CD14-positive monocyte (primary cell): ENCODE data around the gene AAR2. TPM values are rescaled to one million over a fixed set of nuclear protein-coding genes. Genes with fewer than 3 reads are reported as not detected.
A peak's percentile ranks its signal among the peaks of the same experiment; 100 is the strongest.

Experiments
- DNase-seq, 3 donors: peaks; one replicate each; pipeline ENCODE4 v3.0.0-alpha.2; 2011 to 2022
- H2AFZ ChIP-seq: 2 replicates; pipeline ENCODE4 v1.6.0; 2012; ENCODE audit warnings: mild to moderate bottlenecking, low read depth, low read length, inconsistent platforms; ENCODE audit not compliant: insufficient read depth, poor library complexity, severe bottlenecking
- H3K27ac ChIP-seq, 2 donors: 1 replicate in 1 of 2; 2 replicates in 1 of 2; pipeline ENCODE4 v1.5.1; 2012 to 2013; ENCODE audit warnings: low read length in 2 of 2, control low read depth in 1 of 2, inconsistent platforms in 1 of 2, low read depth in 1 of 2, mild to moderate bottlenecking in 1 of 2
- H3K27me3 ChIP-seq, 2 donors: one replicate each; pipeline versions ENCODE4 v1.6.0 to v1.6.1; 2011 to 2013; ENCODE audit warnings: low read length in 2 of 2; ENCODE audit not compliant: control insufficient read depth in 2 of 2, insufficient read depth in 2 of 2
- H3K36me3 ChIP-seq, 2 donors: replicated peaks in 1 of 2; 1 replicate in 1 of 2; 2 replicates in 1 of 2; pipeline versions ENCODE4 v1.5.1 to v1.6.1; 2012 to 2013; ENCODE audit warnings: low read length in 2 of 2, control low read depth in 1 of 2, inconsistent platforms in 1 of 2, mild to moderate bottlenecking in 1 of 2; ENCODE audit not compliant: insufficient read depth in 2 of 2, control insufficient read depth in 1 of 2
- H3K4me1 ChIP-seq, 2 donors: 1 replicate in 1 of 2; 2 replicates in 1 of 2; pipeline versions ENCODE4 v1.5.1 to v1.6.1; 2012 to 2013; ENCODE audit warnings: low read length in 2 of 2, control low read depth in 1 of 2, inconsistent platforms in 1 of 2, mild to moderate bottlenecking in 1 of 2, moderate library complexity in 1 of 2; ENCODE audit not compliant: insufficient read depth in 2 of 2, control insufficient read depth in 1 of 2
- H3K4me2 ChIP-seq: replicated peaks from 2 replicates; pipeline ENCODE3; 2012; ENCODE audit warnings: low read length, moderate library complexity, mild to moderate bottlenecking; ENCODE audit not compliant: poor library complexity, severe bottlenecking; ENCODE audit errors: extremely low read depth
- H3K4me3 ChIP-seq, 3 experiments: fragments of 200-600 bp in 1 of 3; sonication (generic) in 1 of 3; replicated peaks in 1 of 3; 1 replicate in 2 of 3; 2 replicates in 1 of 3; pipeline ENCODE4 v1.5.1; 2011 to 2013; ENCODE audit warnings: low read length in 3 of 3, mild to moderate bottlenecking in 3 of 3, control low read depth in 2 of 3, low read depth in 2 of 3, inconsistent platforms in 1 of 3, moderate library complexity in 1 of 3
- H3K79me2 ChIP-seq: 2 replicates; pipeline ENCODE4 v1.6.0; 2012; ENCODE audit warnings: mild to moderate bottlenecking, control low read depth, inconsistent platforms, low read length, moderate library complexity; ENCODE audit not compliant: insufficient read depth
- H3K9ac ChIP-seq: 2 replicates; pipeline ENCODE4 v1.6.0; 2017; ENCODE audit warnings: low read length, mild to moderate bottlenecking; ENCODE audit not compliant: insufficient read depth, poor library complexity, severe bottlenecking
- H3K9me3 ChIP-seq, 2 donors: replicated peaks in 1 of 2; 1 replicate in 1 of 2; 2 replicates in 1 of 2; pipeline versions ENCODE4 v1.5.1 to v1.6.1; 2012 to 2013; ENCODE audit warnings: low read length in 2 of 2, control low read depth in 1 of 2; ENCODE audit not compliant: control insufficient read depth in 1 of 2, insufficient read depth in 1 of 2
- H4K20me1 ChIP-seq: 2 replicates; pipeline ENCODE4 v1.6.0; 2012; ENCODE audit warnings: mild to moderate bottlenecking, low read length, control low read depth, moderate library complexity; ENCODE audit not compliant: insufficient read depth
- H3K27ac Mint-ChIP-seq, 7 donors: one replicate each; pipeline ENCODE4 v1.8.0; 2020; ENCODE audit warnings: mild to moderate bottlenecking in 7 of 7, mixed read lengths in 7 of 7, moderate library complexity in 6 of 7, inconsistent platforms in 2 of 7
- H3K27me3 Mint-ChIP-seq, 3 donors: one replicate each; pipeline ENCODE4 v1.8.0; 2021 to 2022; ENCODE audit warnings: low read depth in 3 of 3, mild to moderate bottlenecking in 3 of 3, mixed read lengths in 3 of 3, moderate library complexity in 3 of 3, inconsistent platforms in 1 of 3
- H3K36me3 Mint-ChIP-seq, 2 donors: one replicate each; pipeline ENCODE4 v1.8.0; 2020; ENCODE audit warnings: mixed read lengths in 2 of 2, inconsistent platforms in 1 of 2, mild to moderate bottlenecking in 1 of 2
- H3K4me1 Mint-ChIP-seq: one replicate; pipeline ENCODE4 v1.8.0; 2020; ENCODE audit warnings: mild to moderate bottlenecking, mixed read lengths
- H3K4me3 Mint-ChIP-seq, 2 donors: one replicate each; pipeline ENCODE4 v1.8.0; 2020; ENCODE audit warnings: mild to moderate bottlenecking in 2 of 2, mixed read lengths in 2 of 2, moderate library complexity in 1 of 2
- H3K9me3 Mint-ChIP-seq, 7 donors: one replicate each; pipeline ENCODE4 v1.8.0; 2020 to 2022; ENCODE audit warnings: mixed read lengths in 7 of 7, mild to moderate bottlenecking in 6 of 7, moderate library complexity in 6 of 7, inconsistent platforms in 2 of 7
- WGBS: methylation state at CpG from one replicate; pipeline ENCODE4 v1.1.5; 2013; ENCODE audit warnings: missing lambda C conversion rate; ENCODE audit not compliant: insufficient coverage; 5-methylcytosine and 5-hydroxymethylcytosine counted together
- intact Hi-C, 2 donors: fragments of 100-400 bp; cut with micrococcal nuclease; formaldehyde crosslinking; loops; one replicate each; pipeline versions ENCODE4 v1.15.0 to v1.15.1; 2023
- polyA plus RNA-seq, 3 donors: library from polyadenylated mRNA; depleted of rRNA in 1 of 3; unstranded in 2 of 3; stranded (reverse) in 1 of 3; fragments of 300-500 nt in 2 of 3; fragments of >200 nt in 1 of 3; fragmentation: Illumina TruSeq in 2 of 3; gene quantifications; 1 replicate in 2 of 3; 2 replicates in 1 of 3; pipeline ENCODE4 v1.2.3, GENCODE V29; 2012 to 2021
- TF ChIP-seq, protein P1 (sequence below): fragments of 200-600 bp; IDR thresholded peaks from one replicate; pipeline ENCODE4 v1.8.0; 2022; ENCODE audit warnings: antibody characterized with exemption, mild to moderate bottlenecking

AAR2 gene
- polyA plus RNA-seq, 3 donors, result 9.1 to 48.8 (median 45.2) TPM

DNA sequence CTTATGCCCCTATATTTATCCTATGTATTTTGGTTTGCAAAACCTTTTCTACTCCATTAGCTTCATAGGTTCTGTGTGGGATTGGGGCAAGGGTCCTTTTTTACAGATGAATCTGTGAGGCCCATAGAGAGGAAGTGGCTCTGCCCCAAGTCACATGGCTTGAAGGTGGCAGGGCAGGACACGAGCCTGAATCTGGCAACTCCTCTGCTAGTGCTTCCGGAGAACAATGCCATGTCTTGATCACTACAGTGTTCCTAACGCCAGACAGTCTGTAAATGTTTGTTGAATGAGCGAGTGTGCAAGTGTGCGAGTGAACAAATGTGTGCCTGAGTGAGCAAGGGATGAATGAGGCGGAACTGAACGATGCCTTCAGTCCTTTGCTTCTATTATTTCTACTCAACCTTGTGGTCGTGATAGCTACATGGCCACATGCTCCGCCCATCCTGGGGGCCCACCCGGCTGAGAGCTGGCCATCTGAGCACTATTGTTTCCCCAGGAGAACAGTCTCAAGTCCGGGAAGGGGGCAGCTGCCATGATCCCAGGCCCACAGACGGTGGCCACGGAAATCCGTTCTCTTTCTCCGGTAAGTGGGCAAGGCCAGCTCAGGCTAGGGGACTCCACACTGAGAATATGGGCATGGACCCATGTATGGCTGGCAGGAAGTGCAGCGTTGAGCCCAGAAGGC is 17.8 kb upstream of the AAR2 start:
- H3K4me2 ChIP-seq, result no peak overlapping the region

DNA sequence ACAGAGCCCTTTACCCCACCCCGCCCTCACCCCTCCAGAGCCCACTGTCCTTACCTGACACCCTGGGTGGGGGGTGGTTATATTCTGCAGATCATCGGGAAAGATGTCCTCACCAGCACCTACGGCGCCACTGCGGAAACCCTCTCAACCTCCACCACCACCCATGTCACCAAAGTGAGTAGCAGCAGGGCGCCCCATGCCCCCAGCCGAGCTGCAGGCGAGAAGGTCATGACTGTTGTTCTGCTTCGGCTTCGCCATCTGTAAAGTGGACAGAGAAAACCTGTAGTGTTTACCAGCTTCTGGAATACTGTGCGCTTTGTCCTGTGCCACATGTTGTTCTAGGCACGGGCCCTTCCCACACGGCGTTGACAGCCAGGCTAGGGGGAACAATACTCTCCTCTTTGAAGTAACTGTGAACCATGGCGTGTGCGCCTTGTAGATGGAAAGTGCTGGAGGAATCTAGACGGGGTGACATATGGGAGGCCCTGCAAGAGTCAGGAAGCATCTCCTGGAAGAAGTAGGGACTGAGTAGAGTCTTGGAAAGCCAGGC is 16.5 kb upstream of the AAR2 start:
- H3K4me1 Mint-ChIP-seq, result peaks cover 2% of the 10 kb centered on the region
- H3K27me3 Mint-ChIP-seq, result peaks cover 1 to 3% (median 2%) of the 10 kb centered on the region in 3 donors
- H3K36me3 ChIP-seq, result no peaks in the 10 kb centered on the region
- no peaks in the 10 kb centered on the region for H3K4me1 ChIP-seq
- no peak overlapping the region for H3K4me2 ChIP-seq
- H3K36me3 Mint-ChIP-seq, result no peaks in the 10 kb centered on the region
- no peak overlapping the region for H3K27ac ChIP-seq
- intact Hi-C loops, result no loop called here
- H3K4me3 ChIP-seq, result no peak overlapping the region
- DNase-seq, result no peak
- no peaks in the 10 kb centered on the region for H3K79me2 ChIP-seq
- no peak overlapping the region for H3K4me3 Mint-ChIP-seq
- no peak overlapping the region for H3K27ac Mint-ChIP-seq
- H4K20me1 ChIP-seq, result no peaks in the 10 kb centered on the region
- TF ChIP-seq, protein P1, sequence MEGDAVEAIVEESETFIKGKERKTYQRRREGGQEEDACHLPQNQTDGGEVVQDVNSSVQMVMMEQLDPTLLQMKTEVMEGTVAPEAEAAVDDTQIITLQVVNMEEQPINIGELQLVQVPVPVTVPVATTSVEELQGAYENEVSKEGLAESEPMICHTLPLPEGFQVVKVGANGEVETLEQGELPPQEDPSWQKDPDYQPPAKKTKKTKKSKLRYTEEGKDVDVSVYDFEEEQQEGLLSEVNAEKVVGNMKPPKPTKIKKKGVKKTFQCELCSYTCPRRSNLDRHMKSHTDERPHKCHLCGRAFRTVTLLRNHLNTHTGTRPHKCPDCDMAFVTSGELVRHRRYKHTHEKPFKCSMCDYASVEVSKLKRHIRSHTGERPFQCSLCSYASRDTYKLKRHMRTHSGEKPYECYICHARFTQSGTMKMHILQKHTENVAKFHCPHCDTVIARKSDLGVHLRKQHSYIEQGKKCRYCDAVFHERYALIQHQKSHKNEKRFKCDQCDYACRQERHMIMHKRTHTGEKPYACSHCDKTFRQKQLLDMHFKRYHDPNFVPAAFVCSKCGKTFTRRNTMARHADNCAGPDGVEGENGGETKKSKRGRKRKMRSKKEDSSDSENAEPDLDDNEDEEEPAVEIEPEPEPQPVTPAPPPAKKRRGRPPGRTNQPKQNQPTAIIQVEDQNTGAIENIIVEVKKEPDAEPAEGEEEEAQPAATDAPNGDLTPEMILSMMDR, result no peak
- no peak overlapping the region for H2AFZ ChIP-seq
- H3K9ac ChIP-seq, result no peak overlapping the region
- WGBS, result 95% methylated on average over 15 of the region's 17 CpGs
- no peaks in the 10 kb centered on the region for H3K27me3 ChIP-seq
- no peaks in the 10 kb centered on the region for H3K9me3 Mint-ChIP-seq
- H3K9me3 ChIP-seq, result no peaks in the 10 kb centered on the region

More for the DNA sequence above, 17.8 kb upstream of the AAR2 start:
- Histone ChIP-seq H3K4me1 (no peaks in the 10 kb centered on the region), H3K36me3 (no peaks in the 10 kb centered on the region), H3K79me2 (no peaks in the 10 kb centered on the region), H3K27me3 (no peaks in the 10 kb centered on the region), H3K27ac (no peak overlapping the region), H4K20me1 (no peaks in the 10 kb centered on the region), H3K4me3 (no peak overlapping the region), H3K9me3 (no peaks in the 10 kb centered on the region), H3K9ac (no peak overlapping the region), H2AFZ (no peak overlapping the region)
- TF ChIP-seq, protein P1, result no peak
- DNase-seq, result no peak
- H3K9me3 Mint-ChIP-seq, result no peaks in the 10 kb centered on the region
- WGBS, result 87% methylated on average over 15 of the region's 16 CpGs
- peaks cover 2% of the 10 kb centered on the region for H3K4me1 Mint-ChIP-seq
- no peaks in the 10 kb centered on the region for H3K36me3 Mint-ChIP-seq
- intact Hi-C loops, result no loop called here
- no peak overlapping the region for H3K4me3 Mint-ChIP-seq
- H3K27me3 Mint-ChIP-seq, result peaks cover 2 to 3% (median 3%) of the 10 kb centered on the region in 3 donors
- H3K27ac Mint-ChIP-seq, result peak overlapping the region in 1 of 7 donors; percentile 78
